HG02938 (cell line): Measurements from ENCODE around the gene HOTAIR.

Experiments
- ATAC-seq: cut with Tn5 transposase; IDR thresholded peaks from one replicate; pipeline ENCODE4 v1.9.1; 2021; ENCODE audit warnings: mild to moderate bottlenecking, moderate library complexity; ENCODE audit not compliant: unreplicated experiment

HOTAIR gene

GRCh38 chr12:54011665-54012532, 37.1 kb upstream of the HOTAIR start:
- ATAC-seq, result no peak

DNA sequence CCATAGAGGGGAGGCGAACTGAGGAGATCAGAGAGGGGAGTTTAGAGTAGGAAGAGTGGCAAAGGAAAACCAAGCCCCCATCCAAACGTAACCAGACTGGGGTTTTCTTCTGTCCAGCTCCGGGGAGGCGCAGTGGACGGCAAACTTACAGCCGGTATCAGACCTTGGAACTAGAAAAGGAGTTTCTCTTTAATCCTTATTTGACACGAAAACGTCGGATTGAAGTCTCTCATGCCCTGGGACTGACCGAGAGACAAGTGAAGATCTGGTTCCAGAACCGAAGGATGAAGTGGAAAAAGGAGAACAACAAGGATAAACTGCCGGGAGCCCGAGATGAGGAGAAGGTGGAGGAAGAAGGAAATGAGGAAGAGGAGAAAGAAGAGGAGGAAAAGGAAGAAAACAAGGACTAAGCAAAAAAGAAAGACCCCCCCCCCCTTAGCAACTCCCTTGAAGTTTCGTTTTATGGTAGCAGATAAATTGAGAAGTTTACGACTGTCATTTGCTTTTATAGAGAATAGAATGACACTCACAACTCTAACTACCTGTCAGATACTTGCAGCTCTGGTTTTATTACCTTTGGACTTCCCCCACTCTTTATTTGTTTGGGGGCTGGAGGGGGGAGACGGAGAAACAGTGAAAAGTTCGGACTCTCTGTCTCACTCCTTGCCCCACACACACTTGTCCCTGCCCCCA, 36.4 kb upstream of the HOTAIR start:
- no peak for ATAC-seq

GRCh38 chr12:54010053-54010971, 35.6 kb upstream of the HOTAIR start:
- no peak for ATAC-seq

DNA sequence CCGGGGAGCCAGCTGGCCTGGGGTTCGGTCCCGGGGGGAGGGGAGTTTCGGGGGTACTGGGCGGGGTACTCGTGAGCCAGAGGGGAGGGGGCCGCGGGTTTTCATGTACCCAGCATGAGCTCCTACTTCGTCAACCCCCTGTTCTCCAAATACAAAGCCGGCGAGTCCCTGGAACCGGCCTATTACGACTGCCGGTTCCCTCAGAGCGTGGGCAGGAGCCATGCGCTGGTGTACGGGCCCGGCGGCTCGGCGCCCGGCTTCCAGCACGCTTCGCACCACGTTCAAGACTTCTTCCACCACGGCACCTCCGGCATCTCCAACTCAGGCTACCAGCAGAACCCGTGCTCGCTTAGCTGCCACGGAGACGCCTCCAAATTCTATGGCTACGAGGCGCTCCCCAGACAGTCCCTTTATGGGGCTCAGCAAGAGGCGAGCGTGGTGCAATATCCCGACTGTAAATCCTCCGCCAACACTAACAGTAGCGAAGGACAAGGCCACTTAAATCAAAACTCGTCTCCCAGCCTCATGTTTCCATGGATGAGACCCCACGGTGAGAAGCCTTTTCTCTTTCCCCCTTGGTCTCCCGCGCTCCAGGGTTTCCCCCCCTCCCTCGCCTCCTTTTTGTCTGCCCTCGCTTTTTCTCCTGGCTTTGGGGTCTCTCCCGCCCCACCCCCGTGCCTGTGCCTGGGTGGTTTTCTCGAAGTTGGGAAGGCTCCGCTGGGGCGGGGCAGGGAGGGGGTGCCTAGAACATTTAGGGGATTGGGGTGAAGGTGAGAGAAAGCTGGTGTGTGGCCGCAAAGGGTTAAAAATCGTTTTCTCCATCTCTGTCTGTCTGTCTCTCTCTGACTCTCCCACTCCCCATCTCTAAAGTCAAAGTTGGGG, 34.7 kb upstream of the HOTAIR start:
- no peak for ATAC-seq

DNA sequence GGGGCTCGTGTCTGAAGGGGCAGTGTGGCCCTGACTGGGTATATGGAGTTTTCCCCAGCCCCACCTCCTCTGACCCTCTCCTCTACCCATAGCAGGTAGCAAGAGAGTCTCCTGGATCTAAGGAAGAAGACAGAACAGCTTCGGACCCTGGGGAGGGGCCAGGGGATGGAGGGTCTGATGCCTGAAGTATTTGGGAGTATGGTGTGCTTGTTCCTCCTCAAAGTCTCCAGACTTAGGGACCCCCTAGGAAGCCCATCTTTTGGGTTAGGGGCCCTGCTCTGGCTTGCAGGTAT, 33.5 kb upstream of the HOTAIR start:
- ATAC-seq, result no peak

GRCh38 chr12:54007538-54008259, 32.9 kb upstream of the HOTAIR start:
- ATAC-seq, result no peak

- ATAC-seq, result no peak
Observed at GRCh38 chr12:54006559-54007220, 31.9 kb upstream of the HOTAIR start.

DNA sequence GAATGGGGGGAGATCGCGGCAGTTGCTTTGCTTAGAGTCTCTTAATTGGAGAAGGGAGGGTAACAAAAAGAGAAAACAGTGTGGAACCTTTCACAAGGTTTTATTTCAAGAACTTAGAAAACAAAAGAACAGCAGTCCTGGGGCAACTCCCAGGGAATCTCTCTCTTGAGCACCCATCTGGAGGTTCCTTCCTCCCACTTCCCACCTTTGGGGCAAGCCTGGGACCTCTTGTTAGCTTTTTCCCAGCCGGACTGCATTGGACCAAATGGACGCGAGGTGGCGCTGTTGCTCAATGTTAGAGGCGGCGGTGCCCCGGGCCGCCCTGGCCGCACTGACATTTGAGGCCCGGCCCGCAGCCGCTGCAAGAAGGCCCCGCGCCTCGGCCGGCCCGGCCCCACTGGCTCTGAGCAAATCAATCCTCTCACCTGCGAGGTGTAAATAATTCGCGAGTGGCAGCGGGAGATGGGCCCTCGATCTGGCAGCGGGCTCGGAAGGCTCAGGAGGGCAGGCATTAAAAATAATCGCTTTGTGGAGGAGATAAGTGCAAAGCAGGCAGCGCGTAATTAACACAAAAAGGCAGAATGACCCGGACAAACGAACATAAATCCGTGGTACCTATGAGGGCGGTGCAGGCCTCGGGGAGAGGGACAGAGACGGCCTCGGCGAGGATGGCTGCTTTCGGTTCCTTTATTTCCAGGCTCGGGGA, 31.3 kb upstream of the HOTAIR start:
- ATAC-seq, result no peak

GRCh38 chr12:54005531-54005852, 30.7 kb upstream of the HOTAIR start:
- ATAC-seq, result no peak

- ATAC-seq, result no peak
Observed at GRCh38 chr12:54004841-54005530, 30.2 kb upstream of the HOTAIR start.

GRCh38 chr12:54004063-54004840, 29.5 kb upstream of the HOTAIR start:
- ATAC-seq, result no peak

DNA sequence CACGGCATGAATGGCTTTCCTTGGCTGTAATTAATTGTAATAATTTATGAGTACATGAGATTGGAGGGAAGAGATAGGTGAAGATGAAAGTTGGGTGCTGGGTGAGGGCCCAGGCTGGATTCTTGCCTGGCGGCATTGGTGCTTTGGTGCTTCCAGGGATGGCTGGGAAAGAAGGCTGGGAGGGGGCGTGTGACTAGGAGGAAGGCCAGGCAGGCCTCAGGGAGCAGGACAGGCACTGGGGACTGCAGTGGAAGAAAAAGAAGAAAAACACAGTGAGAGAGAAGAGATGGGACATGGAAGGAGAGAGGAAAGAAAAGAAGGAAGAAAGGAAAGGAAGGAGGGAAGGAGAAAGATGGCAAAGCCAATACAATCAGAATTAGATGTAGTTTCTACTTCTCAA, 28.9 kb upstream of the HOTAIR start:
- ATAC-seq, result no peak

DNA sequence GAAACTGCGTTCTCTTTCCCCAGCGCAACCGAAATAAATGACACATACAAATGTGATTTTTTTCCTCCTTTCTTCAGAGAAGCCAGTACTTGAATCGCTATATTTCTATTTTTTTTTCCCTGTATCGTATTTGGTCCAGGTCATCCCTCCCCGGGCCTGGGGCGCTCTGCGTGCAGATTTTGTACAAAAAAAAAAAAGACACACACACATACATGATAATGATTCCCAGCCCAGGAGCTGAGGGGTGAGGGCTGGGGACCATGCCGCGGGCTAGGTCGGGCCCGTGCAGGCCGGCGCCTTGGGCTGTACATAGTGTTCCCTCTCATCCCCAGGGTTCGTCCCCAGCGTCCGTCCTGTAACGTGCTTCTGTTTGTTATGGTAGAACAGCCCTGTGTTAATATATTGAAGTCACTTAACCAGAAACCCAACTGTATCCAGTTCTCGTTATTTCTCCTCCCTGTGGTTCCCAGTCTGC, 28.2 kb upstream of the HOTAIR start:
- ATAC-seq, result no peak

GRCh38 chr12:54002278-54002914, 27.6 kb upstream of the HOTAIR start:
- no peak for ATAC-seq

DNA sequence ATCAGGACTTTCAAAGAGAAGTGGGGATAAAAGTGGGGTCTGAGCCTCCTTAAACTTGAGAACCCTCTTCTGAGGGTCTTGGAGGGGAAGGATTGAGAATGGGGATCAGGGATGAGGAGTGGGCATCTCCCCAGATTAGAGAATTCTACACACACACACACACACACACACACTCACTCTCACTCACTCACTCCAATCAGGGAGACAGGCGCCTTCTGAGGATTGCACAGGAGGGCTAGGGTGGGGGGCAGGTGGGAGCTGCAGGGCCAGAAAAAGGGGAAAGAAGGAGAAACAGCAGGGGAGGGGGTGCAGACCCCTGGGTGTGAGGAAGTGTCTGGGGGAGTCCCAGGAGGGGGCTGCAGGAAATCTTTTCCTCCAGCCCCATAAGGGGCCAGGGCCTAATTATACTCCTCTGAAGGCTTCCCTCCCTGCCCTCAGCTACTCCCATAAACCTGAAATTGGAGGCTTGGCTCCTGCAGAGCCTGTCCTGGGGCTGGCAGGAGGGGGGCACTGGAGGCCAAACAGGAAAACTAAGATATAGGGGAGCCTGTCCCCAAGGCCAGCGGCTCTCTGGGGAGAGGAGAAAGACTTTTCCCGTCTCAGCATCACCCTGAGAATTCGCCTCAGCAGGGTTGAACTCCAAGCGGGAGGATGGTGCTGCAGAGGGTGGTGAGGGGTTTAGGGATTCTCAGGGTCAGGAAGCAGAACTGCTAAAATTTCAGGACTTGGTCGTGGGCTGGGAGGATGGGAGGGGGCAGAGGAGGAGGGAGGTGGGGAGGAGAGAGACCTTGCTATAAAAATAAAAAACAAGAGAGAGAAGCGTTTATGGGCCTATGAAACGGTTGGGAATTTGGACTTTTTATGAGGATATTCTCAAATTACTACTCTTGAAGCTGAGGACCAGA, 26.8 kb upstream of the HOTAIR start:
- ATAC-seq, result no peak
